CD4-positive, alpha-beta T cell treated with Interferon gamma for 1 hour (primary cell): ENCODE measurements around the gene IRS2.

Experiments
- DNase-seq: peaks from one replicate; pipeline ENCODE4 v3.0.0-alpha.2; 2020

IRS2 gene

DNA sequence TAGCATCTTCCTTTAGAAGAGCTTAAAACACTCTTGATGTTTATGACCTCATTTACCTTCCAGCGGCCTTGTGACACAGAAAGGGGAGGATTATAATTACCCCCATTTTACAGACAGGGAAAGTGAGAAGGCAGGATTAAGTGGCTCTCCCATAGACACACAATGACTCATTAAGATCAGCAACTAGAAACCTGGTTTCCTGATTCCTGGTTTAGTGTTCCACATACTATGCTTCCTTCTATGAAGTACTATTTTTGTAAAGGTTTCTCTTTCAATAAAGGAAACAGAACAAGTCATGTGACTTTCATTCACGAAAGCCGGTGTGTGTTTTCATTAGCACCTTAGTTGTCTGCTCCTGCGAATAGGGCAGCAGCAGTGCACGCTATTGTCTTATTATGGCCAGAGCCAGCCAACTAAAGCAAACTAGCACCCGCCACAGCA lies 8.3 kb downstream of the IRS2 start:
- DNase-seq: no peak

DNA sequence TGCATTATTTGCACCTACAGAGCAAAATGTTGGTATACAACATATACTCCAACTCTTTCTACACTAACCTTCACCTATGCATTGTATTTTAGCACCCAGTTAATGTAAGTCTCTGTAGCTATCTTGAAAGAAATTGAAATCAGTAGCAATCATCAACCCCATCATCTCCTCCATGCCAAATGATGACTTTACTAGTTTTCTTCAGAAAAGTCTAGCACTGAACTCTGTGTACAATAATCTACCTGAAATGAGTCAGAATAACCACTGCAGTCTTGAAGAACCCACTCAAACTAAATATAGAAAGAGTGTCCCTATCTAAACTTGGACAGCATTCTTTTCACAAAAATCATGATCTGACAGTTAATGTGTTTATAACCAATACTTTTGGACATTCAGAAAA lies 9.8 kb downstream of the IRS2 start:
- no peak for DNase-seq

DNA sequence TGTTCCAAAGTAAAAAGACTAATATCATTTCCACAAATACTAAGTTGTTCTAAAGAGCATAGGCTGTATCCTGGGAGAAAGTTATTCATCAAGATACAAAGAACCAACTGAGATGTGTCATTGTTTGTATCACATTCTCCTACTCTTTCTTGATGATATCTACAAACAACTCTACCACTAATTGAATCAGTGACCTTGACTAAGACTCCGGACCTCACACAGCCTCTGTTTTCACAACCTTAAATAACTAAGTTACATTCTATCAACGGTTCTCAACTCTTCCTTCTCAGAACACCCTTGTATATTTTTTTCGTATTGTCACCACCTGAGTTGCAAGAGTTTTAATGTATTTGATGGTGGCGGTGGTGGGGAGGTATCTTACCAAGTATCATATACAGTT lies 12.6 kb downstream of the IRS2 start:
- no peak for DNase-seq

DNA sequence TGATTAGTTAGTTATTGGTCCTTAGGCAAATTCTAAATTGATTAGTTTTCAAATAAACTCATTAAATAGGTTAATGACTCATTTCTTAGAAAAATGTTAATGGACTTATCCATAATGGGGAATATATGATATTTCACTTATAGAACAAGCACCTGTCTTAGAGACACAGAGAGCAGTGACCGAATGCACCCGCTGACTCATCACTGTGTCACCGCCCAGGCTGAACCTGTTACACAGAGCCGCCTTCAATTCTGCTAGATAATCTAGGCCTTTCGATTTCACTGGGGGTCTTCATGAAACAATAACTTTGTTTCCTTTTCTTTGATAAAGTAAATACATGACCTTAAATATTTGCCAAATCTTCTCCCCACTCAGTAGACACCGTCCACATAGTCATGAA lies 13.1 kb downstream of the IRS2 start:
- DNase-seq: no peak

DNA sequence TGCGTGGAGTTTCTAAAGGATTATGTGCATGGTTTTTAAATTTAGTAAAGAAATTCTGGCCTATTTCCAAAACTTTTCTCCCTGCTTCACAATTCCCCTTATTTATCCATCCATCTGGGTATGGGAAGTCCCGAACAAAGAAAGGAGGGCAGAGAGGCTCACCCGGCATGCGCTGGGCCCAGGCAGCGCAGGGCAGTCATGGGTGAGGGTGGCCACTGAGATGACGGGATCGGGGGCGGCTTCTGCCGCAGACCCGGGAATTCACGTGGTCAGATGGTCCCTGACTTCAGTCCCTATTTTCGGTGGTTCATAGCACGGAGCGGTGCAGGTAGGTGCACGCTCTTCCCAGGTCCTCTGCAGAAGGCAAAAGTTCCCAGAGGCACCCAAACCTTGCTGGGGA lies 14.5 kb downstream of the IRS2 start:
- DNase-seq: no peak

DNA sequence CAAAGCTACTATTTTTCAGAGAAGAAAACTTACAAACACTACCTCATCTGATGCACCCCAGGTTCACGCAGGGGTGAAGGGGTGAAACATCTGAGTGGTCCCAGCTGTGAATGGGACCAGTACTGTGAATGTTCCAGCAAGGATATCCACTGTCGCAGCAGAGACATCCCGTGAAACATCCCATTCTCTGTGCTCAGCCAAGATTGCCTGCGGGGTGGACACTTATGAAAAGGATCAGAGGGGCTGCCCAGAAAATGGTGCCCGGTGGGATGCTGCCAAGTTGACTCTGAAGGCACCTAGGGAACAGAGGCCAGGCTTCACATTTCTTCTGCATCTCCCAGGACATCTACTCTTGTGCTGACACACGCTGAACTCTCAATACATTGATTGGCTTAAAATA lies 15.9 kb downstream of the IRS2 start:
- no peak for DNase-seq

DNA sequence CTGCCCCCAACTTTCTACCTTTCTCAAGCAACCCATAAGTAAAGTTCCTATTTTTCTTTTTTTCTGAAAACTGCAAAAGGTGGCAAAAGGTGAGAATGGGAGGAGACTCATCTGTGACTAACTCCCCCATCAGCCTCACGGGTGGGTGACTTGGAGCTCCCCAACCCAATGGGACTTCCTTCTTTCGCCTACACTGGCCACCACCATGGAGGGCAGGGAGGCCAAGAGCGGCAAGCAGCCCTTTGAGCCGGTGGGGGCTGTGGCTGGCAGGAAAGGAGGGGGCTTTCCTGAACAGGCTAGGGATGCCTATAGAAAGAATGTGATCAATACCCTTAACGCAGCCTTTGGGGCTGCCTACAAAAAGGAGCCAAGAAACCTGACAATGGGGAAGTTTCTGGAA lies 16.5 kb downstream of the IRS2 start:
- DNase-seq: no peak

DNA sequence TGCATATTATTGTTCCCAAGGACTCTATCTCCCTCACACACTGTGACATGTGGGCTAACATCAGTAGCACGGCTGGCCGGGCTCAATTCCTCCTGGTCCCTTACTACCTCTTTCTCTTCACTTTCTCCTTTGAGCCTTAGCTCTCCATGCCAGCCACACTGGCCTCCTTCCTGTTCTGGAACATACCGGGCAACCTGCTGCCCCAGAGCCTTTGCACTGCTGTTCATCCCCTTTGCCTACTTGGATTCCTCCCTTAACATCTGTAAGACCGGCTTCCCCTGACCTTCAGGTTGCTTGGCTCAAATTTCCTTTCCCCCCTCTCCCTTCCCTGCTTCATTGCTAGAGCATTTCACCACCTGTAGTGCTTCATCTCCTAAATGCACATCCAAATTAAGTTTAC lies 17.1 kb downstream of the IRS2 start:
- DNase-seq: no peak

DNA sequence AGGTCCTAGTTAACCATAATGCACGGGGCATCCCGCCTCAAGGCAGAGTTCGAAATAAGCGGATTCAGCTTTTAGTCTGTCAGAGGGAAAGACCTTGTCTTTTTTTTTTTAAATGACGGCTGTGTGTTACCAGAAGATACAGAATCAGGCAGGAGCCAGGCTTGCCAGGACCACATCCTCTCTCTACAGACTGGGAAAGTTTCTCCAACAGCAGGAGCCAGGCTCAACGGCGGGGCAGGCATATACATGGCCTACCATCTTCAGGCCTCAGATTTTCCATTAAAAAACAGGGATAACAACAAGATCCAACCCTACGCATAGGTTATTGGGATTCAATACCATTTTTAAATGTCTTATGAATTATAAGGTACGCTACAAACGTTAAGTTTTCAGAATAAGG lies 17.8 kb downstream of the IRS2 start:
- no peak for DNase-seq

DNA sequence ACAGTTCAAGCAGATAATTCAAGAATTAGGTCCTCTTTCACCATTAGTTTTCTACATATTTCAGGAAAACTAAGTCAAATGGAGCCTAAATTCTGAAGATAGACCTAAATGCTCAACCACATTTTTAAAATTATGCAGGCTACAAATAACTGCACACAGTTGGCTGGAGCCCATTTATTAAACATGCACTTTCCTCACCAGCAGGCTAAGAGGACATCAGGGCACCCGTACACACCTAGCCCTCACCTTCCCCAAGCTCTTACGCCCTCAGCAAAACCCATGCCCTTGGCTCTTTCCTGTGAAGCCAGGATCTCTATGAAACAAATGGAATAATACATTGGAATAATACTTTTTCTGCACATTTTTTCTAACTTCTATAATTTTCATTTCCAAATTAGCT lies 18.2 kb downstream of the IRS2 start:
- DNase-seq: no peak

DNA sequence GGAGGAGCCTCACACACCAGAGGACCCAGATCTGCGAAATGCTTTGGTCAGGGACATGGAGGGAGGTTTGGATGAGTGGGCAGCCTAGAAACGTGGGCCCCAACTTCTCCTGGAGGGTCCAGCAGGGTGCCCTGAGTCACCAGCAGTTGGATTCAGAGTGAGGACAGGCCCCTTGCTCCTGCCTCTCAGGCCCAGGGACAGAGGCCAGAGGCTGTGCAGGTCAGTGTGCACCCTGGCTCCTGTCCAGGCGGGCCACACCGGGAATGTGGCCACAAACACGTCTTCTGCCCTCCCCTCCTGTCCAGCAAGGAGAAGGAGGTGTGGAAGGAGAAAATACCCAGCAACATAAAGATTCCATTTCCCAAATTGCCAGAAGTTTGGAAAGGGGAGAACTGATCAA lies 19.4 kb downstream of the IRS2 start:
- DNase-seq: no peak

DNA sequence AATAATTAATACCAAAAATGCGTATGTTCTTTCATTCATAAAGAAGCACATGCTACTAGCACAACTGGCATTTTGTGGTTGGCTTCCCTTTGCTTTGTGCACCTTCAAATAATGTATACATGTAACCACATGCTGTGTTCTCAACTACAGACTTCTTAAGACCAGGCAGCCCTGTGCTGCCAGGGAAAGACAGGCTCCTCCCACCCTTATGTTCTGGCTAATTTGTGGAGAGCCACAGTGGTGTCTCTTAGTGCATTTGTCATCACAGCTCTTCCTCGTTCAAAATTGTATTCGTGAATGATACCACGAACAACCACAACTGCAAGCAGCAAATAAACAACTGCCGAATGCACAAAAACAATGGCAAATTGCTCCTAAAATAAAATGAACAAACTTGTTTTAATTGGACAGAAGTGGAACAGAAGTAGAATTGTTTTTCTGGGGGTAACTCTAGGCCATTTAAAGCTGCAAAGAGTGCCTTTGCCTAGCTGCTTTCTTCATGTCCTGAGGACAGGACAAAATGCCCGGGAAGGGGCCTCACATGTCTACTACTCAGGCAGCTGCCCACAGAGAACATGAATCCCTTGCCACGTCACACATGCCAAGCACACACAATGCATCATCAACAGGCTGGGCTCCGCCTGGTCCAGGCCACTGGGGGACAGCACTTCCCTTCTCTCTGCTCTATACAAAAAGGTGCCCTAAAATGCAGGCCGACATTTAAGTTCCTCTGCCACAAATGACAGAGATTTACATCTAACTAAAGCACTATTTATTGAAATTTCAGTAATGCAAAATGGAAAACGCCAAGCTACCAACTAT lies 21.7 kb downstream of the IRS2 start:
- no peak for DNase-seq

DNA sequence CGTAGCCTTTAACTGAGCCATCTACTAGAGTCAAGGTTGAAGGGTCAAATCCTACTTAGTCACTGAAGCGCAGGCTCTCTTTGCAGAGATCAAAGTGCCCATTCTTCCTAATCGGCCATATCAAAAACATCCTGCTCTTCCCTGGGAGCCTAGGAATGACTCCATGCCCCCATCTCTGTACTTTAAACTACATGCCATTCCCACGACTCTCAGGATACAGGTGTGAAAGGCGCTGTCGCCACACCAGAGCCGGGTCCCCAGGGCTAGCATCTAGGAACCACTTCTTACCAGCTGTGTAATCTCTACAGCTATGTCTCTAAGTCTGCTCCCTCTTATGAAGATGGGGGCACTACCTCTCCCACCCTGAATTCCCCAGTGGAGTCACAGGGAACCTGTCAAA lies 22.3 kb downstream of the IRS2 start:
- DNase-seq: no peak

DNA sequence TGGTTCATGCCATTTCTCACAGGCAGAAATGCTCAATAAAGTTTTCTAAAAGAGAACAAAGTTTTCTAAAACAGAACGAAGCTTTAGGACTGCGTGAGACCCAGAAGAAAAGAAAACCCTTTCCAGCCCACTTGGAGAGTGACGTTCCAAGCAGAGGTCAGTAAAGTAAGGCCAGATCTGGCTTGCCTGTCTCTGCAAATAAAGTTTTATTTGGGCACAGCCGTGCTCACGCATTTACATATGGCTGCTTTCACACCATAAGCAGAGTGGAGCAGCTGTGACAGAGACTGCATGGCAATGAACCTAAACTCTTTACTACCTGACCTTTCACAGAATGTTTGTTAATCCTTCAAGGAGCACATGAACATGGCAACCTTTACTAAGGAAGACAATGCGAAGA lies 23.6 kb downstream of the IRS2 start:
- DNase-seq: no peak

DNA sequence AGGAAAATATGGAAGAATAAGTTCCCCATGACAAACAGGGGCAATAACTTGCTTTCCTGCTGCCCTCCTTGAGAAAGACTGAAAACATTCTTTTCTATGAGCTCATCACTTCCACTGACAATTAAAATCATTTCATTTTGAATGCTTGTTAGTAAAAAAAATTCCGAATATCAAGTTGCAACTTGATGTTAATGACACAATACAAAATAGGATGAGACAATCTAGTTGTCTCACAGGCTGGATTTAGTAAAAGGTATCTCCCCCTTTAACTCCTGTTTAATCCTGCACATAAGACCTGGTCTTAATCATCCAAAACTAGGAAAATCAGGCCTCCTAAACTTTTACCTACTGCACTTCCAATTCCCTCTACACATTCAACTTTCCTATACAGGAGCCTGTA lies 24.7 kb downstream of the IRS2 start:
- no peak for DNase-seq

DNA sequence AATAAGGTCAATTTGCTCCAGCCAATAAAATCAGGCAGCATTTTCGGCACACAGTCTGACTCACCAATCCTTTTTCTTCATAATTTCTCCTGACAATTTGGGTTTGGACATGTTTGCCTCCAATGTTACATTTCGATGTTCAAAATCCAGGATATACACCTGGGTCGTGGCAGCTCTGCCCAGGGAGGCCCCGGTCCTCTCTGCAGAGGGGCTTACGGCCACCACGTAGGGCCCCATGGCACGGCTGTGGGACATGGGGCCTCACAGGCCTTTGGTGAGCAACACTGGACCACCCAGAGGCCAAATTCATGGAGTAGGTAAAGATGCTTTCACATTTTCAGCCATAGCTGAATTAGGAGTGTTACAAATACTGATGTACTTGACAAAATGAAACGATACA lies 25.4 kb downstream of the IRS2 start:
- no peak for DNase-seq

DNA sequence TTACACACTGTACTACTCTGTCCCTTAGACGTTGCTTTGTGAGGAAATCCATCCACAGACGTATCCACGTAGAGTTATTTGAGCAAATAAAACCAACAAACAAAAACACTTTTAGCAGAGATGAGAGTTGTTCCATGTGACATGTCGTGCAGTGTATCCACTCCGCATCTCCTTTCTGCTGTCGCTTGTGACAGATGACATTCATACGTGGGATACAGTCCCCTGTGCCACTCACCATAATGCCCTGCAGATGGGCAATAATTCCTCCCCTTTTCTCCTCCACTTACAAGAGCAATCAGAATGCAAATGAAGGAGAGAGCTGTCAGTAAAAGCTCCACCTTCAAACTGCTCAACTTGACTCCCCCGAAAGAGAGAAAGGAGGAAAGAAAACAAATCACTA lies 26.0 kb downstream of the IRS2 start:
- no peak for DNase-seq

DNA sequence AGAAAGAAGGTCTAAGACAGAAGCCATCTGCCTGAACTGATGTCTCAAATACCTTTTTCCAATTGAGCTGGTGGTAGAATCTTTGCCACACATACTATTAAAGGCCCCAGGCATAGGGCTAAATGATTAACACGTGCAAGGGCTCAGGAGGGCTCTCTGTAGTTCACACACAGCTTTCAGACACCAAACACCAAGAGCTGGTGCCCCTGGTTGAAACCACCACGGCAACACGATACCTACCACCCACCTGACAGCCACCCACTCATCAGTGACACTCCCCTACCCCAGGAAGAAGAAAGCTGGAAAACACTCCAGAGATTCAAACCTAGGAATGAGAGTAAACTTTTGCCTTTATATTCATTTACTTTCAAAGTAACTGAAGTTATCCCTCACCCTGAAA lies 26.8 kb downstream of the IRS2 start:
- DNase-seq: no peak

DNA sequence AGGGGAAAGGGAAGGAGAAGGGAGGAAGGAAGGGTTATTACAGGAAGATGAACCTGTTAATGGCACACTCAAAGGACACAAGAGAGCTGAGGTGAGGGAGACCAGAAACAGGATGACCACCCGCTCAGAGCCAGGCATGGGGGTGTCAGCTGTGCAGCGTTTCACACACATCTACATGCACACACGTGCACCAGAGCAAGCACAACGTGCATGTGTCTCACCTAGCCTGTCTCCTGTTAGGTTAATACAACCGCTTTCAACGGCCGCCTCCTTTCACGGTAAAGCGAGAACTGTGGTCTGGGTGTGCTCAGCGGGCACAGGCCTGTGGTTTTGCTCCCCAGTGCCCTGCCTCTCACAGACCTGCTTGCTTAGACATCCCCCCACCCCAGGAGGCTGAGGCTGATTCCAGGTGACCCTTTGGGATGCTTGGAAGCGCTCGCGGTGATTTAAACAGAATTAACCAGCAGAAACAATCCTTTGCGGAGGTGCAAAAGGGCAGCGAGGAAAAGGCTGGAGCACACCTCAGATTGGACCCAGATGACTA lies 27.4 kb downstream of the IRS2 start:
- no peak for DNase-seq

DNA sequence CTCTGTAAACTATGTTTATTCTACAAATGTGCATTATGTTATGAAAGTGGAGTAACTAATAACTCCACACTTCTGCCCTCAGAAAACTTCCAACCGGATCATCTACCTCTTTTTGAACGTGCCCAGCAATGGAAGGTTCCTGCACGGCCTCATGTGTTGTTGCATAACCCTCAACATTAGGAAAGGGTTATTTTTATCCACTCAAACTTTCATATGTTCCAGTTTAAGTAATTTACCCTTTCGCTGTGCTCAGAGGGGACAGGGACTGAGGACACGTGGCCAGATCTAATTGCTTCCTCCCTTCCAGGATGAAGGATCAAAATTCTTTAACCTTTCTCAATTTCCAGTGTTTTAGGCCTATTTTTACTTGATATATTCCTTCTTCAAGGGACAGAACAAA lies 29.6 kb downstream of the IRS2 start:
- DNase-seq: no peak

DNA sequence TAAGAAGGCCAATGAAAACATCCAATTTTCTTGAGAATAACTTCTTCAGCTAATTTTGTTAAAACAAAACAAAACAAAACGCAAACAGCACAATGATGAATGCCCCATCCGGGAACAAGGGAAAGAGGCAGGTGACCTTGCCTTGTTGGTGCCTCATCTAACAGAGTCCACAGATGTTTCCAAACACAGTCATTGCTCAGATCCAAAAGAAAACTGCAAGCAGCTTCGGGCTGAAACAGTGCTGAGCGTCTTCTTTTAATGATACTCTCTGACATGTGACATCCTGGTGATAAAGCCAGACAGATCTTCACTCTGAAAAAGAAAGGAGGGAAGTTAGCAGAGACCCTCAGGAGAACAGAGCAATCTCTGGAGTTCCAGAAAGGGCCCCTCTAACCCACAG lies 30.4 kb downstream of the IRS2 start:
- DNase-seq: no peak

DNA sequence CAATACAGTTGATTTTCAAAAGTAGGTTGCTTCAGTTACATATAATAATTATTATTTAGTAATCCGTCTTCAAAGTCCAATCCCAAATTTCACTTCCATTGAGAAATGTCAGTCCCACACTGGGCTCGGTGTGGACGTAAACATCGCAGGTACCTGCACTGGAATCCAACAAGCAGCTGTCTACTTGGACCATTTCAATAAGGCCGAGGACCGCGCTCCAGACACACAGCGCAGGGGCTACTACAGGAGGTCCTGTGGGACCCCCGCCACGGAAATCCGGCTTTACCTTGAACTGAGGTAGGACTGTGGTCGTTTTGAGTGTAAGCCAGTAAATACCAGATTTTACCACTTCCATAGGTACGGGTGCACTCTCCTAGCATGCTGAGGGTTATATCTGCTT lies 30.8 kb downstream of the IRS2 start:
- no peak for DNase-seq

DNA sequence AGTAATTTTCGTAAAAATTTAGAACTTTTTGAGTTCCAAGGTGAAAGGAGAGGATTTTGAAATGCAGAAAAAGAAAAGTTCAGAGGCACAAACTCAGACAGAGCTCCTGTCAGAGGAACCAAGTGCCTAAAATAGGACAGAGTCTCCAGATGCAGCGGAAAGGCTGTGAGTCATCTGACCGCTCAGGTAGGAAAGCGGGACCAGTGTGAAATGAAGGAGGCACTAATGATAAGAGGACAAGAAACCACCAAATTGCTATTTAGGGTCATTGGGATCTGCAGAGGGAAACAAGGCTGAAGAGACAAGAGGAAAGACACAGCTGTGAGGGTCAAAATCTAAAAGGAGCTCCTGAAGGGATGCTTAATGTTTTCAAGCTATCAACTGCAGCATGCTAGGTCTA lies 34.9 kb downstream of the IRS2 start:
- no peak for DNase-seq

DNA sequence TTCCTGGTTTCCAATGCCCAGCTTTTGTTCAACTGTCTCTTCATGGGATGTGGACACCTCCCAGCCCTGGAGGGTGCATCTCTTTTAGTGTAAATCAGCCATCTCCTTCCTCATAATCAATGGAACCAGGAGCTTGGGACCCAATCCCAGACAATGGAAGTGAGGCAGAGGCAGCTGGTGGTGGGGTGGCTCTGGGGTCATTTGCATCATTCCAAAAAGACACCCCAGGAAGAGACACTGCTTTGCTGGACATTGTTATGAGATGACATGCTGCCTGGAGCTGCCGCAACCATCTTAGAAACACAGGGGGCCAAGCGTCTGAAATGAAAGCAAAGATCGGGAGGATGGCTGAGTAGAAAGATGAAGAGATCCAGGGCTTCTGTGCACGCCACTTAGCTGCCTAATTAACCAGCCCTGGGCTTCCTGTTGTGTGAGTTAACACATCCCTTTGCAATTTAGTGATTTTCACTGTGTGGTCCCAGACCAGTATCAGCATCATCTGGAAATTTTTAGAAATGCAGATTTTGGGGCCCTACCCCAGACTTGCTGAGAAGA lies 36.1 kb downstream of the IRS2 start:
- DNase-seq: no peak

DNA sequence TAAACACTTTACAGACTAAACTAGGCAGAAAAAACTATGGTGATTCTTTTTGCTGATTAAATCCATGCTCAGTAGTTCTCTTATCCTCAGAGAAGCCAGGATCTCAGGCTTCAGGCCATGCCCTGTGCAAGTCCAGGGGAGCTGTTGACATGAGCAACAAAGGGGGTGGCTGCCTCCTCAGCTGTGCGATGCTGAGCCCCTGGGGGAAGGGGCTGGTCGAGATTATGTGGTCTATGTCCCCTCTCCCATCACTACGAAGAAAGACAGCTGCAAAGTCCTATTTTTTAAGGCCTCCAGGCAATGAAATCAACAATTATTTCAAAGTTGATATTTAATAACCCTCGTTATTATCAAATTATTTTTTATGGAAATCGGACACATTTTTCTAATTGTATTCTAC lies 37.0 kb downstream of the IRS2 start:
- no peak for DNase-seq
